Activated CD4-positive, alpha-beta T cell treated with anti-CD3 and anti-CD28 coated beads for 36 hours (primary cell): ENCODE results near the gene SMIM24. TPM values are rescaled to one million over a fixed set of nuclear protein-coding genes. Genes with fewer than 3 reads are reported as not detected.
"Not testable (repeated sequence)": the region's sequence is repeated elsewhere in the genome, so short reads cannot be mapped to it uniquely, and the experiment has no call there.

Source experiments
- ATAC-seq: fragments of 200-7000 bp; cut with Tn5 transposase; one replicate; pipeline ENCODE4 v1.10.0; 2021; ENCODE audit warnings: mild to moderate bottlenecking, moderate library complexity
- CTCF ChIA-PET: fragments of 350-600 bp; sonication (Branson Sonifier 250); formaldehyde crosslinking; loops from one replicate; lab custom pipeline; 2021; ENCODE audit warnings: antibody characterized with exemption; lab: Charles Lee
- POLR2A ChIA-PET: fragments of 350-600 bp; sonication (Branson Sonifier 250); formaldehyde crosslinking; loops from one replicate; lab custom pipeline; 2021; ENCODE audit warnings: antibody characterized with exemption, inconsistent platforms; lab: Charles Lee
- DNase-seq: peaks from one replicate; pipeline ENCODE4 v3.0.0-alpha.2; 2020
- H3K27ac Mint-ChIP-seq: one replicate; pipeline ENCODE4 v1.8.0; 2021; ENCODE audit warnings: mixed read lengths
- H3K27me3 Mint-ChIP-seq: one replicate; pipeline ENCODE4 v1.8.0; 2021; ENCODE audit warnings: mixed read lengths
- H3K36me3 Mint-ChIP-seq: one replicate; pipeline ENCODE4 v1.8.0; 2021; ENCODE audit warnings: low read depth, mixed read lengths
- H3K4me1 Mint-ChIP-seq: one replicate; pipeline ENCODE4 v1.8.0; 2021; ENCODE audit warnings: mixed read lengths
- H3K4me3 Mint-ChIP-seq: one replicate; pipeline ENCODE4 v1.8.0; 2021; ENCODE audit warnings: mild to moderate bottlenecking, moderate library complexity, mixed read lengths
- H3K9me3 Mint-ChIP-seq: one replicate; pipeline ENCODE4 v1.8.0; 2021; ENCODE audit warnings: low read depth, mixed read lengths
- intact Hi-C, 2 experiments: fragments of 100-400 bp; cut with DNase I in 1 of 2; cut with micrococcal nuclease in 1 of 2; formaldehyde crosslinking; loops; one replicate each; pipeline versions ENCODE4 v1.14.2 to v1.15.1; 2022 to 2024; cut with DNase I, micrococcal nuclease
- total RNA-seq, 2 experiments: library from RNA; stranded (reverse); gene quantifications; one replicate each; pipeline ENCODE4 v1.2.3, GENCODE V29; 2021

SMIM24 gene
- total RNA-seq, result under 1 TPM in 1 of 2 experiments, not detected in 1; 0.49 TPM

GRCh38 chr19:3480383-3481091, at the start of gene SMIM24:
Gene SMIM24 (minus strand): TSS chr19:3480525. CDS start chr19:3480463, 62 bp downstream.
- ATAC-seq (no peak), DNase-seq (no peak)
- intact Hi-C loops, result no loop called here
- H3K27ac Mint-ChIP-seq, result no peak within 1 kb of the TSS
- no peaks in the 10 kb centered on the region for H3K9me3 Mint-ChIP-seq
- H3K27me3 Mint-ChIP-seq, result no peaks in the 10 kb centered on the region
- CTCF ChIA-PET, result interaction anchor here (1.1 kb wide), 1 partner anchor 51 kb away, joined by 3 read pairs; no protein-coding TSS in a partner anchor
- H3K4me1 Mint-ChIP-seq, result peaks cover 9% of the 10 kb centered on the region
- POLR2A ChIA-PET, result no interaction called here
- H3K4me3 Mint-ChIP-seq, result no peak within 1 kb of the TSS
- no peaks in the 10 kb centered on the region for H3K36me3 Mint-ChIP-seq

GRCh38 chr19:3529299-3529698, 49.0 kb upstream of the SMIM24 start:
- H3K9me3 Mint-ChIP-seq, DNase-seq, intact Hi-C loops, CTCF ChIA-PET, POLR2A ChIA-PET, H3K27me3 Mint-ChIP-seq, ATAC-seq, H3K4me1 Mint-ChIP-seq, H3K27ac Mint-ChIP-seq, H3K4me3 Mint-ChIP-seq: not testable (repeated sequence)
- H3K36me3 Mint-ChIP-seq, result peaks cover 21% of the 10 kb centered on the region

- POLR2A ChIA-PET, result no interaction called here
- H3K9me3 Mint-ChIP-seq, result no peaks in the 10 kb centered on the region
- no peaks in the 10 kb centered on the region for H3K4me1 Mint-ChIP-seq
- ATAC-seq, result no peak
- intact Hi-C loops, result no loop called here
- no peak overlapping the region for H3K4me3 Mint-ChIP-seq
- CTCF ChIA-PET, result no interaction called here
- DNase-seq, result no peak
- no peak overlapping the region for H3K27ac Mint-ChIP-seq
- no peaks in the 10 kb centered on the region for H3K27me3 Mint-ChIP-seq
- peaks cover 22% of the 10 kb centered on the region for H3K36me3 Mint-ChIP-seq
Measured at GRCh38 chr19:3528539-3529211, 48.4 kb upstream of the SMIM24 start.

- DNase-seq (no peak), ATAC-seq (no peak)
- intact Hi-C loops, result no loop called here
- H3K27me3 Mint-ChIP-seq, result no peaks in the 10 kb centered on the region
- peaks cover 18% of the 10 kb centered on the region for H3K36me3 Mint-ChIP-seq
- no peaks in the 10 kb centered on the region for H3K4me1 Mint-ChIP-seq
- H3K27ac Mint-ChIP-seq, result no peak overlapping the region
- ChIA-PET CTCF (no interaction called here), POLR2A (no interaction called here)
- no peak overlapping the region for H3K4me3 Mint-ChIP-seq
- no peaks in the 10 kb centered on the region for H3K9me3 Mint-ChIP-seq
Measured at GRCh38 chr19:3528080-3528479, 47.8 kb upstream of the SMIM24 start.

GRCh38 chr19:3527238-3527910, 47.0 kb upstream of the SMIM24 start:
- POLR2A ChIA-PET, result no interaction called here
- Mint-ChIP-seq H3K4me1 (no peaks in the 10 kb centered on the region), H3K27ac (no peak overlapping the region), H3K9me3 (no peaks in the 10 kb centered on the region), H3K27me3 (no peaks in the 10 kb centered on the region), H3K4me3 (no peak overlapping the region), H3K36me3 (peaks cover 14% of the 10 kb centered on the region)
- intact Hi-C loops, result no loop called here
- ATAC-seq, result no peak
- CTCF ChIA-PET, result interaction anchor here (1.2 kb wide), 1 partner anchor 12 kb away, joined by 4 read pairs; no protein-coding TSS in a partner anchor
- DNase-seq, result no peak

- Mint-ChIP-seq H3K9me3 (no peaks in the 10 kb centered on the region), H3K4me3 (no peak overlapping the region), H3K36me3 (peaks cover 17% of the 10 kb centered on the region), H3K4me1 (no peaks in the 10 kb centered on the region), H3K27ac (no peak overlapping the region), H3K27me3 (no peaks in the 10 kb centered on the region)
- ChIA-PET CTCF (interaction anchor here (1.2 kb wide), 1 partner anchor 11 kb away, joined by 4 read pairs; no protein-coding TSS in a partner anchor), POLR2A (no interaction called here)
- intact Hi-C loops, result no loop called here
- DNase-seq (no peak), ATAC-seq (no peak)
Measured at GRCh38 chr19:3526507-3527237, 46.3 kb upstream of the SMIM24 start.

GRCh38 chr19:3524904-3525451, 44.7 kb upstream of the SMIM24 start:
- CTCF ChIA-PET, result no interaction called here
- peaks cover 3% of the 10 kb centered on the region for H3K4me1 Mint-ChIP-seq
- no peaks in the 10 kb centered on the region for H3K27me3 Mint-ChIP-seq
- H3K27ac Mint-ChIP-seq, result no peak overlapping the region
- H3K4me3 Mint-ChIP-seq, result no peak overlapping the region
- H3K36me3 Mint-ChIP-seq, result peaks cover 18% of the 10 kb centered on the region
- intact Hi-C loops, result no loop called here
- ATAC-seq, result no peak
- no peak for DNase-seq
- H3K9me3 Mint-ChIP-seq, result no peaks in the 10 kb centered on the region
- POLR2A ChIA-PET, result no interaction called here

- Mint-ChIP-seq H3K27me3 (no peaks in the 10 kb centered on the region), H3K9me3 (no peaks in the 10 kb centered on the region)
- POLR2A ChIA-PET, result no interaction called here
Measured at GRCh38 chr19:3524078-3524842, 43.9 kb upstream of the SMIM24 start.

GRCh38 chr19:3523361-3524077, 43.2 kb upstream of the SMIM24 start:
- CTCF ChIA-PET, result no interaction called here

More at GRCh38 chr19:3524078-3524842, 43.9 kb upstream of the SMIM24 start:
- H3K27ac Mint-ChIP-seq, result no peak overlapping the region
- no peak for ATAC-seq
- DNase-seq, result no peak
- no peak overlapping the region for H3K4me3 Mint-ChIP-seq
- CTCF ChIA-PET, result no interaction called here
- H3K4me1 Mint-ChIP-seq, result peaks cover 3% of the 10 kb centered on the region
- intact Hi-C loops, result no loop called here
- H3K36me3 Mint-ChIP-seq, result peaks cover 18% of the 10 kb centered on the region

More at GRCh38 chr19:3523361-3524077, 43.2 kb upstream of the SMIM24 start:
- ATAC-seq (no peak), DNase-seq (no peak)
- POLR2A ChIA-PET, result no interaction called here
- Mint-ChIP-seq H3K36me3 (peaks cover 18% of the 10 kb centered on the region), H3K27me3 (no peaks in the 10 kb centered on the region), H3K9me3 (no peaks in the 10 kb centered on the region), H3K4me1 (peaks cover 3% of the 10 kb centered on the region), H3K27ac (no peak overlapping the region), H3K4me3 (no peak overlapping the region)
- intact Hi-C loops, result no loop called here
